ENCODE results near the gene LRRIQ1.

DNA sequence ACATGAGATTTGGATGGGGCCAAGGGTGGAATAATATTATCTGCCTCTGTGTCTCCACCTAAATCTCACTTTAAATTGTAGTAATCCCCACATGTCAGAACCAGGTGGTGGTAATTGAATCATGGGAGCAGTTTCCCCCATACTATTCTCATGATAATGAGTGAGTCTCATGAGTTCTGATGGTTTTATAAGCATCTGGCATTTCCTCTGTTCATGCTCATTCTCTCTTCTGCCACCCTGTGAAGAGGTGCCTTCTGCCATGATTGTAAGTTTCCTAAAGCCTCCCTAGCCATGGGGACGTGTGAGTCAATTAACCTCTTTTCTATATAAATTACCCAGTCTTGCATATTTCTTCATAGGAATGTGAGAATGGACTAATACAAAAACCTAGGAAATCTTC lies 29.9 kb upstream of the LRRIQ1 start:
- no peak for TF ChIP-seq POLR2A (IDR thresholded peaks at IDR 0.05; ENCODE audit: low read length)
- no peak for TF ChIP-seq GATA1 (IDR thresholded peaks at IDR 0.05; ENCODE audit: low read depth, low read length)
